ENCODE measurements around the gene CSTF2.

The CSTF2 gene

DNA sequence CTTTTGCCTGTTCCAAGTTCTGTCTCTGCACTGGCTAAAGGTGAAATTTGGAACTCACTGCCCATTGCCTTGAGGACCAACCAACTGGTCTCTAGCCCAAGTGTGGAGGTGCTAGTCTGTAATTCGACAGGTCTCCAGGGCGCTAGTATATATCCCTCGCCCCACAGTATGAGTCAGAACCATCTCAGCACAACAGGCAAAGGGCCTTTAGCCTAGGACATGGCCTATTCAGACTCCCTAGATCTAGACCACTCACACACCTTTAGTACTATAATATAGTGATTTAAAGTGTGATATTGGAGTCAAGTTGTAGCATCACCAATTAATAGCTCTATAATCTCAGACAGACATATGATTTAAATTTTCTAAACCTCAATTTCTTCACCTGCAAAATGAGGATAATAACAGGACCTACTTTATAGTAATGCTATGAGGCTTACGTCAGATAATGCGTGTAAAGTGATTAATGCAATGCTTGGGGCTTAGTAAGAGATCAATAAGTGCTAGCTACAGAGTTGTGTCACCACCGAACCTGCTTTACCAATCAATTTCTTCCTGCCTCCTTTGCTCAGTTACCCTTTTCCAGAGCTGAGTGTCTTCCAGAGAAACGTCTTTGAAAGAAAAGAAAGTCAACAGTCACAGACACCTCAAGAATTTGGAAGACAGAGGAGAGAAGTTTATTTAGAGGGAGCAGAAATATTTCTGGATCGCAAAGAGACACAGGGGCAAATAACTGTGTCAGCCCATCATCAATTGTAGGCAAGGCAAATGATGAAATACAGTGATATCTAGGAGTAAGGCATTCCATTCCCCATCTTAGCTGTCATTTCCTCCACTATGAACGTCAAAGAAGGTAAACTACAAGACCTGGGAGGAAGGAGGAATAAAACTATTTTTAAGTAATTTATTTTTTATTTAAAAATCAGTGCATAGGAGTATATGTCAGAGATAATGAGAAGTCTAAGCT is 51.7 kb downstream of the CSTF2 start:
- DNase-seq (ENCODE audit: low read depth in 2 of 2): no peak

DNA sequence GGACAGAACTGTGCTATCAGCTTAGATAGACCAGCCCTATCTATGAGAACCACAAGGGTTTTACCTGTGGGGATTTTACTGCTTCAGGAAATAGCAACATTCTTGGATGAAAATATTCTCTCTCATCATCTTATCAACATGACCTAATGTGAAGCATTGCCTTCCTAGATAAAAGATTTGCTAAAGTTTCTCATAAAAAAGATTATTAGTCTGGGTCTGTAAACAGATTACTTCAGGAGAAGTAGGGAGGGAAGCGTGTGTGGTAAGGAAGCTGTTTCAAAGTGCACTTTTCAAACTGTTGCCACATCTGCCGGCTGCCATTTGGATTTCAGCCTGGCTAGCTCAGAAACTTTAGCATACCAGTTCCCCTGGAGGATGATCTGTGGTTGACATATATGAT is 54.1 kb downstream of the CSTF2 start, which contains the start of gene NOX1:
Gene NOX1, minus strand, starts transcription at position 35 of the 400 bp plus-strand sequence. CDS start 220 bp downstream, outside the sequence.
- DNase-seq (ENCODE audit: low read depth in 2 of 2): no peak

DNA sequence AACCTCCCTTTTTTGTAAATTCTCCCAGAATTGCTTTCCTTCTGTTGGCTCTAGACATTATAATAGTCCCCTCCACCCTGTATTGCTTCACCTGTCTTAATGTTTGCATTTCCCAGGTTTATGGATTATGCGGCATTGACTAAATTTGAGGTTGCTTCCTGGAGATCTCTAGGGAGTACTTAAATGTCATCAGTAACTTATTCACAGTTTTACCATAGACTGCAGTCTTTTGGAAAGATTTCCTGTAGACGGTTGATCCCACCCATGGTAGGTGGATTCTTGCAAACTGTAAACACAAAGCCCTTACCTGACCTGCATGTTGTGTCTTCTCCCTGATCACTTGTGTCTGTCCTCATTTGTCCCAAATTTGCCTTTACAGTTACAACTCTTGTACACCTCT is 60.2 kb downstream of the CSTF2 start:
- DNase-seq (ENCODE audit: low read depth in 2 of 2): no peak

DNA sequence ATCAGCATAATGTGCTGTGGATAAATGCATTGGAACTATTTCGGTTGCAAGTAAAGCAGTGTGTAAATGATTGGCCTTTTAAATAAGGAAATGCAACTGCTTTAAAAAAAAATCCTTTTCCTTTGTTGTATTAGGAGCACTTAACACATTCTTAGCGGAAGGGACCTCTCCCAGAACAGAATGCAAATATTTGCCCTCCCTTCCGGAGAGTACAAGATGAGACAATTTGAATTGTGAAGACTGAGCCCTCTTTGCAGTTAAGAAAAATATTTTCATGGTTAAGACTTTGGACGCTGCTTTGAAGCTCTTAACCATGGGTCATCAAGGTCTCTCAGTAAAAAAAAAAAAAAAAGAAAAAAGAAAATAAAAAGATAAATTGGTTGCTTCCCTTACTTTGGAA is 63.5 kb downstream of the CSTF2 start:
- DNase-seq (ENCODE audit: low read depth in 2 of 2): no peak
